ENCODE results near the gene APELA.

DNA sequence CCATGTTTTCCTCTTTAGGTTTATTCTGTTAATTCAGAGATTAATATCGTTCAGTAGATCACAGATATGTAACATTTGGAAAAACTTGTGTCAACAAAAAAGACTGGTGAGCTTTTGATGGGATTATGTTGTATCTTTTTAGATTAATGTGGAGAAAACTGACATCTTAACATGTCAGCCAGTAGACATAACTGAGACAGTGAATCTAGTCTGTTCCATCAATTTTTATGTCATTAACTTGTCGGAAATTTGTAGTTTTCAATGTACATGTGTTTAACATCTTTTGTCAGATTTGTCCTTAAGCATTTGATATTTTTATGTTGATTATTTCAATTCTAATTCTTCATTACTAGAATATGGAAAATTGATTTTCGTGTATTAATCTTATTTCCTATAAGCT lies 42.0 kb downstream of the APELA start:
- TF ChIP-seq POLR2A (IDR thresholded peaks at IDR 0.05; ENCODE audit: low read depth, low read length) (no peak), POLR2AphosphoS5 (IDR thresholded peaks at IDR 0.05; ENCODE audit: low read depth, low read length) (no peak)

All from GM12892 (cell line).